Measurements from ENCODE around the gene PCK1. TPM values are rescaled to one million over a fixed set of nuclear protein-coding genes. Genes with fewer than 3 reads are reported as not detected.

The PCK1 gene
- total and polyA plus RNA-seq, 2 of the 13 experiments (the other 11 are each of a cell fraction or from before 2014, with no cell fraction given): 6.5 to 12.6 TPM

DNA sequence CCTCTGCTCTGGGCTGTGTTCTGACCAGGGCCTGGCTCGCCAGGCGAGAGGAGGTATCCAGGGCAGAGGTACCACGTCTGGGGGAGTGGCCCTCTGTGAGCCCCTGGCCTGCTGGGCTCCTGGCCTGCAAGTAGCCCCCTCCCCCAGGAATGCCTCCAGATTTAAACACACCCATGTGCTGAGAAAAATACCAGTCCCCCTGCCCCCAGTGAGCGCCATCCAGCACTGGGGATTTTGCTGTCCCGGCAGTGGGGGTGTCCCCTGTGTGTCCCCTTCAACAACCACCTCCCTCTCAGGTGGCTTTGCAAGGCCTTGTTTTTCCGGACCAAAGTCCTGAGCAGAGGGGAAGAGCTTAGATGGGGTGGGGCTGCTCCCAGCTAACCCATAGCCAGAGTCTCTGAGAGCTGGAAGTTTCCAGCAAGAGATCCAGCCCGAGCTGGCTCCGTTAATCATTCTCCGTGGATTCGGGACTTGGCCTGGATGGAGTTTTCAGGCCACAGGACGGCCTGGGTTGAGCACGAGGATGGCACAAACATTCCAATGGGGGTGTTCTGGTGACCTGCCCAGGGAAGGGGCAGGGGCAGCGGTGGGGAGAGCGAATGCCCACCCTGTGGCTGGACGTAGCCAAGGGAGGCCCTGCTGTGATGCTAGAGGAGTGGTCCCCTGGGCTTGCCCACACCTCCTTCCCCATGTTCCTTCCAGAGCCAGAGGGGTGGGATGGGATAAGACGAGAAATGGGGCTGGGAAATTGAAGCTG lies 29.0 kb downstream of the PCK1 start (continued):
- TF ChIP-seq, protein P1, sequence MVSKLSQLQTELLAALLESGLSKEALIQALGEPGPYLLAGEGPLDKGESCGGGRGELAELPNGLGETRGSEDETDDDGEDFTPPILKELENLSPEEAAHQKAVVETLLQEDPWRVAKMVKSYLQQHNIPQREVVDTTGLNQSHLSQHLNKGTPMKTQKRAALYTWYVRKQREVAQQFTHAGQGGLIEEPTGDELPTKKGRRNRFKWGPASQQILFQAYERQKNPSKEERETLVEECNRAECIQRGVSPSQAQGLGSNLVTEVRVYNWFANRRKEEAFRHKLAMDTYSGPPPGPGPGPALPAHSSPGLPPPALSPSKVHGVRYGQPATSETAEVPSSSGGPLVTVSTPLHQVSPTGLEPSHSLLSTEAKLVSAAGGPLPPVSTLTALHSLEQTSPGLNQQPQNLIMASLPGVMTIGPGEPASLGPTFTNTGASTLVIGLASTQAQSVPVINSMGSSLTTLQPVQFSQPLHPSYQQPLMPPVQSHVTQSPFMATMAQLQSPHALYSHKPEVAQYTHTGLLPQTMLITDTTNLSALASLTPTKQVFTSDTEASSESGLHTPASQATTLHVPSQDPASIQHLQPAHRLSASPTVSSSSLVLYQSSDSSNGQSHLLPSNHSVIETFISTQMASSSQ (IDR thresholded peaks at IDR 0.05; ENCODE audit: low read depth): peak; percentile 70; the same call in 1 of the 2 replicates
- TF ChIP-seq, protein P1 (CRISPR knock-in tag; IDR thresholded peaks at IDR 0.05; ENCODE audit: borderline replicate concordance): peak; percentile 51; the same call in 1 of the 2 replicates
- TF ChIP-seq HOXA3 (CRISPR knock-in tag; IDR thresholded peaks at IDR 0.05): no peak; the same call in 1 of the 2 replicates
- TF ChIP-seq, protein P2, sequence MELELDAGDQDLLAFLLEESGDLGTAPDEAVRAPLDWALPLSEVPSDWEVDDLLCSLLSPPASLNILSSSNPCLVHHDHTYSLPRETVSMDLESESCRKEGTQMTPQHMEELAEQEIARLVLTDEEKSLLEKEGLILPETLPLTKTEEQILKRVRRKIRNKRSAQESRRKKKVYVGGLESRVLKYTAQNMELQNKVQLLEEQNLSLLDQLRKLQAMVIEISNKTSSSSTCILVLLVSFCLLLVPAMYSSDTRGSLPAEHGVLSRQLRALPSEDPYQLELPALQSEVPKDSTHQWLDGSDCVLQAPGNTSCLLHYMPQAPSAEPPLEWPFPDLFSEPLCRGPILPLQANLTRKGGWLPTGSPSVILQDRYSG (CRISPR knock-in tag; IDR thresholded peaks at IDR 0.05): no peak
- TF ChIP-seq ZNF260 (CRISPR knock-in tag; IDR thresholded peaks at IDR 0.05; ENCODE audit: borderline replicate concordance, low read depth): no peak
- TF ChIP-seq CBFB (CRISPR knock-in tag; IDR thresholded peaks at IDR 0.05): no peak
- TF ChIP-seq ZNF7 (CRISPR knock-in tag; IDR thresholded peaks at IDR 0.05): no peak
- 0 out of 2 replicates have a peak, but pooled peaks have one; percentile 3 for TF ChIP-seq ZFP82 (CRISPR knock-in tag; IDR thresholded peaks at IDR 0.05; ENCODE audit: borderline replicate concordance)
- TF ChIP-seq ZBTB21 (CRISPR knock-in tag; IDR thresholded peaks at IDR 0.05): no peak
- peak; percentile 86 for TF ChIP-seq PHF21A (CRISPR knock-in tag; IDR thresholded peaks at IDR 0.05)
- no peak; the same call in 1 of the 2 replicates for TF ChIP-seq BRCA1 (CRISPR knock-in tag; IDR thresholded peaks at IDR 0.05)
- TF ChIP-seq ZNF672 (CRISPR knock-in tag; IDR thresholded peaks at IDR 0.05): no peak
- no peak for TF ChIP-seq ZNF276 (CRISPR knock-in tag; IDR thresholded peaks at IDR 0.05; ENCODE audit: low read depth)
- TF ChIP-seq MEIS2 (CRISPR knock-in tag; IDR thresholded peaks at IDR 0.05): peak; percentile 65; the same call in 1 of the 2 replicates
- TF ChIP-seq ZNF572 (CRISPR knock-in tag; IDR thresholded peaks at IDR 0.05): peak; percentile 89
- TF ChIP-seq IRX3 (CRISPR knock-in tag; IDR thresholded peaks at IDR 0.05; ENCODE audit: borderline replicate concordance, low read depth): peak; percentile 42; the same call in 1 of the 2 replicates
- TF ChIP-seq ZMAT5 (CRISPR knock-in tag; IDR thresholded peaks at IDR 0.05; ENCODE audit: borderline replicate concordance, low read depth): no peak
- peak; percentile 31; the same call in 1 of the 2 replicates for TF ChIP-seq TOPORS (CRISPR knock-in tag; IDR thresholded peaks at IDR 0.05)
- TF ChIP-seq, protein P3, sequence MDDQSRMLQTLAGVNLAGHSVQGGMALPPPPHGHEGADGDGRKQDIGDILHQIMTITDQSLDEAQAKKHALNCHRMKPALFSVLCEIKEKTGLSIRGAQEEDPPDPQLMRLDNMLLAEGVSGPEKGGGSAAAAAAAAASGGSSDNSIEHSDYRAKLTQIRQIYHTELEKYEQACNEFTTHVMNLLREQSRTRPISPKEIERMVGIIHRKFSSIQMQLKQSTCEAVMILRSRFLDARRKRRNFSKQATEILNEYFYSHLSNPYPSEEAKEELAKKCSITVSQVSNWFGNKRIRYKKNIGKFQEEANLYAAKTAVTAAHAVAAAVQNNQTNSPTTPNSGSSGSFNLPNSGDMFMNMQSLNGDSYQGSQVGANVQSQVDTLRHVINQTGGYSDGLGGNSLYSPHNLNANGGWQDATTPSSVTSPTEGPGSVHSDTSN (CRISPR knock-in tag; IDR thresholded peaks at IDR 0.05; ENCODE audit: borderline replicate concordance): no peak
- no peak for TF ChIP-seq SNAI1 (CRISPR knock-in tag; IDR thresholded peaks at IDR 0.05; ENCODE audit: borderline replicate concordance)
- TF ChIP-seq ZNF143 (CRISPR knock-in tag; IDR thresholded peaks at IDR 0.05): no peak; the same call in 1 of the 2 replicates
